AG04450 (cell line): ENCODE results near the gene PSME2. TPM values are rescaled to one million over a fixed set of nuclear protein-coding genes. Genes with fewer than 3 reads are reported as not detected.

Experiments used
- CTCF ChIA-PET: fragments of 300-600, 350-600 bp; formaldehyde crosslinking; extraction: SDS; loops from one replicate; lab custom pipeline; 2022; ENCODE audit warnings: antibody characterized with exemption, inconsistent platforms; lab: Charles Lee
- POLR2A ChIA-PET: fragments of 350-600 bp; formaldehyde crosslinking; extraction: SDS; loops from one replicate; lab custom pipeline; 2021; ENCODE audit warnings: antibody characterized with exemption, inconsistent platforms; lab: Yijun Ruan, JAX
- DNase-seq: peaks from one replicate; pipeline ENCODE4 v3.0.0-alpha.2; 2011; ENCODE audit warnings: low read depth, low spot score
- H3K27ac ChIP-seq: one replicate; pipeline ENCODE4 v1.5.1; 2012; ENCODE audit warnings: low read depth, low read length, control low read depth
- H3K27me3 ChIP-seq: one replicate; pipeline ENCODE4 v1.6.0; 2012; ENCODE audit warnings: low read length; ENCODE audit not compliant: control insufficient read depth, insufficient read depth
- H3K4me3 ChIP-seq: 2 replicates; pipeline ENCODE4 v1.5.1; 2011; ENCODE audit warnings: mild to moderate bottlenecking, low read depth, low read length, control low read depth
- H3K9me3 ChIP-seq: 2 replicates; pipeline ENCODE4 v1.5.1; 2012; ENCODE audit warnings: low read length; ENCODE audit not compliant: control insufficient read depth, insufficient read depth
- polyA plus RNA-seq: library from polyadenylated mRNA; depleted of rRNA; stranded (reverse); fragments of >200 nt; gene quantifications from 2 replicates; pipeline ENCODE4 v1.2.3, GENCODE V29; 2011
- TF ChIP-seq, protein P1 (sequence below): IDR thresholded peaks from 2 replicates; pipeline ENCODE4 v1.5.1; 2011; ENCODE audit warnings: low read depth, low read length, control low read depth, inconsistent platforms

PSME2 gene
- polyA plus RNA-seq, 1 experiment = 191 TPM

DNA sequence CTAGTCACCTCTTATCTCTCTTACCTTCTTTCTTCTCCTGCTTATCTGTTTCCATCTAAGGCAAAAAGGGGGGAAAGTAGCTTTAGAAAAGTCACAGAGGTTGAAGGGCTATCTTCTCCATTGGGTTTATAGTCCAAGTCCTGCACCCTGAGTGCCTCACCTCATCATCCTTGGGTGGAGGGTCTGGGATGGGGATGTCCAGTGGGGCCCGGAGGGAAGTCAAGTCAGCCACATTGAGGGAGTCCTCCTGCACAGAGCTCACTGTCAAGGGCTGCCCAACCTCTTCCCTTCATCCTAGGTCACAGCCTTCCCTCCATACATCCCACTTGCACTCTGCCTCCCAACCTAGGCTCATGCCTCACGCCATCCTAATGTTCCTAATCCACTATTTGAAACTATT, 1.2 kb downstream of the PSME2 start:
- Histone ChIP-seq H3K9me3 (peaks cover 3% of the 10 kb centered on the region; the same call in 1 of the 2 replicates), H3K27ac (no peak overlapping the region), H3K4me3 (peak overlapping the region; percentile 72), H3K27me3 (no peaks in the 10 kb centered on the region)
- no peak for DNase-seq
- TF ChIP-seq, protein P1, sequence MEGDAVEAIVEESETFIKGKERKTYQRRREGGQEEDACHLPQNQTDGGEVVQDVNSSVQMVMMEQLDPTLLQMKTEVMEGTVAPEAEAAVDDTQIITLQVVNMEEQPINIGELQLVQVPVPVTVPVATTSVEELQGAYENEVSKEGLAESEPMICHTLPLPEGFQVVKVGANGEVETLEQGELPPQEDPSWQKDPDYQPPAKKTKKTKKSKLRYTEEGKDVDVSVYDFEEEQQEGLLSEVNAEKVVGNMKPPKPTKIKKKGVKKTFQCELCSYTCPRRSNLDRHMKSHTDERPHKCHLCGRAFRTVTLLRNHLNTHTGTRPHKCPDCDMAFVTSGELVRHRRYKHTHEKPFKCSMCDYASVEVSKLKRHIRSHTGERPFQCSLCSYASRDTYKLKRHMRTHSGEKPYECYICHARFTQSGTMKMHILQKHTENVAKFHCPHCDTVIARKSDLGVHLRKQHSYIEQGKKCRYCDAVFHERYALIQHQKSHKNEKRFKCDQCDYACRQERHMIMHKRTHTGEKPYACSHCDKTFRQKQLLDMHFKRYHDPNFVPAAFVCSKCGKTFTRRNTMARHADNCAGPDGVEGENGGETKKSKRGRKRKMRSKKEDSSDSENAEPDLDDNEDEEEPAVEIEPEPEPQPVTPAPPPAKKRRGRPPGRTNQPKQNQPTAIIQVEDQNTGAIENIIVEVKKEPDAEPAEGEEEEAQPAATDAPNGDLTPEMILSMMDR = no peak
- CTCF ChIA-PET = interaction anchor here (0.9 to 4.7 kb wide), 5 partner anchors 8 to 1076 kb away, joined by 3 to 54 read pairs (median 3); partner anchors contain the start of genes IRF9 and TINF2
- POLR2A ChIA-PET = no interaction called here

GRCh38 chr14:24144451-24144850, 2.0 kb downstream of the PSME2 start:
- DNase-seq = no peak
- Histone ChIP-seq H3K9me3 (peaks cover 3% of the 10 kb centered on the region; the same call in 1 of the 2 replicates), H3K27ac (no peak overlapping the region), H3K4me3 (no peak overlapping the region), H3K27me3 (no peaks in the 10 kb centered on the region)
- ChIA-PET CTCF (interaction anchor here (4.7 kb wide), 1 partner anchor 16 kb away, joined by 54 read pairs; the partner anchor contains the start of gene IRF9), POLR2A (no interaction called here)
- TF ChIP-seq, protein P1 = no peak

GRCh38 chr14:24143511-24143910, 2.9 kb downstream of the PSME2 start:
- TF ChIP-seq, protein P1 = no peak
- Histone ChIP-seq H3K4me3 (no peak overlapping the region), H3K27ac (no peak overlapping the region), H3K27me3 (no peaks in the 10 kb centered on the region), H3K9me3 (peaks cover 3% of the 10 kb centered on the region; the same call in 1 of the 2 replicates)
- DNase-seq = no peak
- ChIA-PET POLR2A (interaction anchor here (0.9 kb wide), 1 partner anchor 52 kb away, joined by 3 read pairs; the partner anchor contains the start of gene TM9SF1), CTCF (interaction anchor here (1.3 kb wide), 1 partner anchor 18 kb away, joined by 3 read pairs; the partner anchor contains the start of gene IRF9)

DNA sequence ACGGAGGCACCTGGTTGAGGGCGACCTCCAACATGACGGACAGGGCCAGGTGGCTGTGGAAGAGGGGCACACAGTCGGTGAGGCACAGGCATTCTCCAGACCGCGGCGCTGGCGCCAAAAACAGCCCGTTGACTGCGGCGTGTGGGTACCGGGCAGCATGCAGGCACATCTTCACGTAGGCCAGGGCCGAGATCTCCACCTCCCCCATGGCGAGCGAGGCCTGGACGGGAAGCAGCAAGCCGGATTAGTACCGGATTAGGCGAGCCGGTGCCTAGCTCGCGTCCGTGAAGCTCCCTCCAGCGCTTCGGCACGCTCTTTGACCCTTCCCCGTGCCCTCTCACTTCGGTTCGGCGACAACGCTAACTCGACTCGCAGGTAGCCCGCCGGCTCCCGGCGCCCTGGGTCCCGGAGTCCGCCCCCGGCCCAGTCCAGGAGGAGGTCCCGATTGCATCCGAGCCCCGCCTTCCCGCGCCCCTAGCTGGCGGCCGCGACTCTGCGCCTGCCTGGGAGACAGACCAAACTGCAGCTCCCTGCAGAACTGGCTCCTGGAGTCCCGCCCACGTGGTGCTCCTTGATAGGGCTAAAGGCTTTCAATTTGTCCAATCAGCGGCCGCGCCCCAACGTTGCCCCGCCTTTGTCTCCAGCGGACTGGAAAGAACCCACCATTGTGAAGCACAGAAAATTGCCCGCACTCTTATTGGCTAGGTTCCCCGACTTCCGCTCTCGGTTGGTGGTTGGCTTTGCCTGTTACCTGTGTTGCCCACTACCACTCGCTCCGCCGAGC, 5.1 kb downstream of the PSME2 start, which contains the start of gene EMC9:
EMC9 (minus strand) TSS at position 495 of the 784 bp plus-strand sequence; CDS start at position 208, 287 bp downstream.
- CTCF ChIA-PET = interaction anchor here (0.5 to 1.3 kb wide), 10 partner anchors 20 to 1827 kb away, joined by 3 to 5 read pairs (median 4); partner anchors contain the start of gene IRF9
- POLR2A ChIA-PET = interaction anchor here (0.6 to 1.2 kb wide), 9 partner anchors 20 to 164 kb away, joined by 3 to 12 read pairs (median 3); partner anchors contain the start of genes DCAF11, IRF9, NRL and TINF2
- Histone ChIP-seq H3K9me3 (no peaks in the 10 kb centered on the region), H3K27ac (peak within 1 kb of the TSS; percentile 81), H3K4me3 (peak within 1 kb of the TSS; percentile 95), H3K27me3 (no peaks in the 10 kb centered on the region)
- TF ChIP-seq, protein P1 = peak; percentile 48
- peak; percentile 97 for DNase-seq
